Left lung (tissue), 10 donors: ENCODE measurements around the gene NAV3. TPM values are rescaled to one million over a fixed set of nuclear protein-coding genes. Genes with fewer than 3 reads are reported as not detected.

ENCODE experiments used
- ATAC-seq: fragments of 200-7000 bp; cut with Tn5 transposase; one replicate; pipeline ENCODE4 v1.9.1; 2020; ENCODE audit warnings: moderate library complexity
- DNase-seq, 4 donors: peaks; one replicate each; pipeline ENCODE4 v3.0.0-alpha.2; 2013 to 2020
- H3K27ac ChIP-seq, 2 donors: fragments of 200-600 bp; sonication (generic) in 1 of 2; one replicate each; pipeline versions ENCODE4 v1.5.0 to v1.8.0; 2020 to 2021
- H3K27me3 ChIP-seq, 2 donors: fragments of 200-600 bp; sonication (generic) in 1 of 2; one replicate each; pipeline versions ENCODE4 v1.5.0 to v1.8.0; 2020 to 2021
- H3K36me3 ChIP-seq, 2 donors: fragments of 200-600 bp; sonication (generic) in 1 of 2; one replicate each; pipeline versions ENCODE4 v1.5.0 to v1.8.0; 2020 to 2021
- H3K4me1 ChIP-seq, 2 donors: fragments of 200-600 bp; one replicate each; pipeline ENCODE4 v1.8.0; 2021
- H3K4me3 ChIP-seq, 2 donors: fragments of 200-600 bp; sonication (generic) in 1 of 2; one replicate each; pipeline versions ENCODE4 v1.5.0 to v1.8.0; 2020 to 2021; ENCODE audit warnings: mild to moderate bottlenecking in 1 of 2
- H3K9me3 ChIP-seq, 2 donors: fragments of 200-600 bp; sonication (generic) in 1 of 2; one replicate each; pipeline versions ENCODE4 v1.5.0 to v1.8.0; 2020 to 2021
- intact Hi-C, 2 donors: fragments of 100-400 bp; cut with DNase I; formaldehyde crosslinking; loops; one replicate each; pipeline versions ENCODE4 v1.11.2 to v1.14.2; 2022
- polyA plus RNA-seq, 6 donors: library from polyadenylated mRNA; unstranded; fragments of 120-200 nt; gene quantifications; one replicate each; pipeline ENCODE4 v1.2.1, GENCODE V29; 2013; ENCODE audit not compliant: insufficient read length in 6 of 6
- total RNA-seq, 2 donors: library from RNA; stranded (reverse); fragmentation: NEBNext Ultra II Directional; extraction: Animal tissue kit (Norgen Biotek cat#: 25700); gene quantifications; one replicate each; pipeline ENCODE4 v1.2.1, GENCODE V29; 2021
- TF ChIP-seq, protein P1 (sequence below), 2 donors: fragments of 200-600 bp; sonication (generic) in 1 of 2; IDR thresholded peaks; one replicate each; pipeline versions ENCODE4 v1.5.0 to v1.8.0; 2021; ENCODE audit warnings: antibody characterized with exemption in 2 of 2
- donor health status: DM: no; HTN: yes; CAD: no.
- donor health status: DM: no; HTN: no; CAD: no.

Gene NAV3
- total and polyA plus RNA-seq, 8 donors, result 5.2 to 10.8 (median 6.8) TPM

DNA sequence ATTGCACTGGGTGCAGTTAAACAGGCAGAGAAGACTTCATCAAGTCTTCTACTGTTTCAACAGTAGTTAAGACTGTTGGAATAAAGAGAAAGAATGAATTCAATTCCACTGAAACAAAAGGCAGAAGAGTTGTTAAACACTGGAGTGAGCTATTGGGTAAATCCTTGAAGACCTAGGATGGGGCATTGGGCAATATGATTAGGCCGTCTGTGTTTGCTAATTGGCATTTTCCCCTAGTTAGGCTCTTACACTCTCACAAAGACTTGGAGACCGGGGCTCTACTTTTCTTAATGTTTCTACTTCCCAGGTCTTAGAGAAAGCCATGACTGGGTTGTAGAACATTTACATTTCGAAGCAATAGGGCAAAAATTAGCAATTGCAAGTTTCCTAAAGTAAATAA, 402.1 kb downstream of the NAV3 start:
- TF ChIP-seq, protein P1, sequence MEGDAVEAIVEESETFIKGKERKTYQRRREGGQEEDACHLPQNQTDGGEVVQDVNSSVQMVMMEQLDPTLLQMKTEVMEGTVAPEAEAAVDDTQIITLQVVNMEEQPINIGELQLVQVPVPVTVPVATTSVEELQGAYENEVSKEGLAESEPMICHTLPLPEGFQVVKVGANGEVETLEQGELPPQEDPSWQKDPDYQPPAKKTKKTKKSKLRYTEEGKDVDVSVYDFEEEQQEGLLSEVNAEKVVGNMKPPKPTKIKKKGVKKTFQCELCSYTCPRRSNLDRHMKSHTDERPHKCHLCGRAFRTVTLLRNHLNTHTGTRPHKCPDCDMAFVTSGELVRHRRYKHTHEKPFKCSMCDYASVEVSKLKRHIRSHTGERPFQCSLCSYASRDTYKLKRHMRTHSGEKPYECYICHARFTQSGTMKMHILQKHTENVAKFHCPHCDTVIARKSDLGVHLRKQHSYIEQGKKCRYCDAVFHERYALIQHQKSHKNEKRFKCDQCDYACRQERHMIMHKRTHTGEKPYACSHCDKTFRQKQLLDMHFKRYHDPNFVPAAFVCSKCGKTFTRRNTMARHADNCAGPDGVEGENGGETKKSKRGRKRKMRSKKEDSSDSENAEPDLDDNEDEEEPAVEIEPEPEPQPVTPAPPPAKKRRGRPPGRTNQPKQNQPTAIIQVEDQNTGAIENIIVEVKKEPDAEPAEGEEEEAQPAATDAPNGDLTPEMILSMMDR (IDR thresholded peaks at IDR 0.05), result no peak
- ATAC-seq, result no peak
- Histone ChIP-seq H3K27ac (no peak overlapping the region), H3K9me3 (peaks cover 0 to 3% of the 10 kb centered on the region in 2 donors), H3K36me3 (no peaks in the 10 kb centered on the region), H3K4me3 (no peak overlapping the region), H3K4me1 (no peaks in the 10 kb centered on the region), H3K27me3 (no peaks in the 10 kb centered on the region)
- no peak for DNase-seq
- intact Hi-C loops, result no loop called here

DNA sequence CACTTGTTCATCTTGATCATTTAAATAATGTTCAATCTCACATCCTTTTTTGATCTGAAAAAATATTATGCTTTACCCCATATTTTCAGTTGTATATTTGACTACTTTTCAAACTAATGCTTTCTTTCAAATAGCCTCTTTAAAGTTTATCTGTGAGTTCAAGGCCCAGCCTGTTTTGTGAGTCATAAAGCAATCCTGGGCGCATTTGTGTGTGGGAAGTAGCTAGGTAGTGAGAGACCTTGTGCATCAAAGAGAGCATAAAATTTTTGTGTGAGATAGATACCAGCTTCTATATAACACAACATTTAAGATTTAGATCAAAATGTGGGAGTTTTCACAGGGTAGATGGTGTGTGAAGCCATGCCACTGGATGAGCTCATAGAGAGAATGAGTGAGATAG, 405.6 kb downstream of the NAV3 start:
- TF ChIP-seq, protein P1 (IDR thresholded peaks at IDR 0.05), result no peak
- H3K4me3 ChIP-seq, result no peak overlapping the region
- intact Hi-C loops, result no loop called here
- H3K27ac ChIP-seq, result no peak overlapping the region
- H3K9me3 ChIP-seq, result no peaks in the 10 kb centered on the region
- H3K36me3 ChIP-seq, result no peaks in the 10 kb centered on the region
- H3K4me1 ChIP-seq, result no peaks in the 10 kb centered on the region
- ATAC-seq (no peak), DNase-seq (no peak)
- no peaks in the 10 kb centered on the region for H3K27me3 ChIP-seq

DNA sequence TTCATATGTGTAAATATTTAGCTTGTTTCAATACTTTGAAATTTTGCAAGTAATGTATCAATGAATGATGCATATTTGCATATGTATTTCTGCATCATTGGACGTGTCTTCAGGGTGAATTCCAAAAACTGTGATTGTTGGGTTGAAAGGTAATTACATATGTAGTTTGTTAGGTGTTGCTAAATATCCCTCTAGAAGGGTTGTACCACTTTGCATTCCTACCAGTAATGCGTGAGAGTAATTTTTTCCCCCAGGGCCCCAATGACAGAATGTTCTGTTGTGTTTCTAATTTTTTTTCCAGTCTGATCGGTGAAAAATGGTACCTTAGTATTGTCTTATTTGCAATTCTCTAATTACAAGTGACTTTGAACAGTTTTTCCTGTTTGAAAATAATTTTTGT, 408.9 kb downstream of the NAV3 start:
- H3K36me3 ChIP-seq, result no peaks in the 10 kb centered on the region
- H3K4me1 ChIP-seq, result no peaks in the 10 kb centered on the region
- DNase-seq, result no peak
- H3K27ac ChIP-seq, result no peak overlapping the region
- H3K4me3 ChIP-seq, result no peak overlapping the region
- ATAC-seq, result no peak
- H3K27me3 ChIP-seq, result no peaks in the 10 kb centered on the region
- H3K9me3 ChIP-seq, result no peaks in the 10 kb centered on the region
- intact Hi-C loops, result no loop called here
- TF ChIP-seq, protein P1 (IDR thresholded peaks at IDR 0.05), result no peak

DNA sequence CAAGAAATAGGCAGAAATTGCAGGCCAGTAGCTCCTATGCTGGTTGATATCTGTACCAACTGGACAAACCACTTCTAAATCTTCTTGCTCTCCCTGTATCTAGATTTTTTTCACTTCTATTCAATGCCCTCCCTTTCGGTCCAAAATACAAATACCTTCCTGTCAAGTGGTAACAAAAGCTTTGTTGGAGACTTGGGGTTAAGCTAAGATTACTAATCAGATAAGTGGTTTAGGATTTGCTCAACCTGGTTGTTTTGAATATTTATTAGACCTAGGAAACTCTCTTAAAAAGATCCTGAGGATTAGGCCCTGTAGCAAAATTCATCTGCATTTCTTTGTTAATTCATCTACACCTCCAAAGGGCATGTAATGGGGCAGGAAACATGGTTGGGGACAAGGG, 410.1 kb downstream of the NAV3 start:
- Histone ChIP-seq H3K4me3 (no peak overlapping the region), H3K27me3 (no peaks in the 10 kb centered on the region), H3K9me3 (no peaks in the 10 kb centered on the region), H3K27ac (no peak overlapping the region), H3K36me3 (no peaks in the 10 kb centered on the region), H3K4me1 (no peaks in the 10 kb centered on the region)
- ATAC-seq (no peak), DNase-seq (no peak)
- intact Hi-C loops, result no loop called here
- TF ChIP-seq, protein P1 (IDR thresholded peaks at IDR 0.05), result no peak

DNA sequence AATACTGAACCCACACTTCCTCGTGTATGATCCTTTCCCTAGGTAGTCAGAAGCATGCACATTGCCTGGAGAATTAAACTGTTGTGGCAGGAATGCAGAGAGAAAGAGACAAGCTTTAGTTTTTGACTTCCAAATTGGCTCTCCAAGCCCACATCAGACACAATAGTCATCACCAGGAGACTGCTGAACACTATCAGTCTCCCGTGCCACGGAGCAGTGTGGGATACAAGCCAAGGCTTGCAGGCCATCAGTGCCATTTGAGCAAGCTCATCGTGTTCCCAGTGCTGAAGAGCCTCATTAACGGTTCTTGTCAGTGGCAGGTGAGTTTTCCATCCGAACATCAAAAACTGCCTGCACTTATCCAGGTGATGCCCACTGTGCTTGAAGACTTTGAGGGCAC, 410.8 kb downstream of the NAV3 start:
- no peaks in the 10 kb centered on the region for H3K9me3 ChIP-seq
- TF ChIP-seq, protein P1 (IDR thresholded peaks at IDR 0.05), result no peak
- no peak overlapping the region for H3K4me3 ChIP-seq
- H3K4me1 ChIP-seq, result no peaks in the 10 kb centered on the region
- ATAC-seq (no peak), DNase-seq (no peak)
- no peak overlapping the region for H3K27ac ChIP-seq
- no peaks in the 10 kb centered on the region for H3K27me3 ChIP-seq
- no peaks in the 10 kb centered on the region for H3K36me3 ChIP-seq
- intact Hi-C loops, result no loop called here
